Hematopoietic multipotent progenitor cell (in vitro differentiated cells): Measurements from ENCODE around the gene GNB1. TPM values are rescaled to one million over a fixed set of nuclear protein-coding genes. Genes with fewer than 3 reads are reported as not detected.
"Not testable (repeated sequence)": the region's sequence is repeated elsewhere in the genome, so short reads cannot be mapped to it uniquely, and the experiment has no call there.

Source experiments
- DNase-seq, 3 donors: peaks; one replicate each; pipeline ENCODE4 v3.0.0-alpha.2; 2011 to 2015; ENCODE audit warnings: low read depth in 2 of 3, low spot score in 2 of 3
- total RNA-seq: library from RNA; depleted of rRNA; stranded (reverse); fragments of >200 nt; gene quantifications from one replicate; pipeline ENCODE4 v1.2.3, GENCODE V29; 2012

The GNB1 gene
- total RNA-seq, 1 donor, result 106 TPM

GRCh38 chr1:1752636-1753606, 138.0 kb downstream of the GNB1 start:
- DNase-seq, result no peak

- no peak for DNase-seq
Observed at GRCh38 chr1:1752190-1752589, 138.7 kb downstream of the GNB1 start.

- DNase-seq, result not testable (repeated sequence)
Observed at GRCh38 chr1:1749941-1750340, 140.9 kb downstream of the GNB1 start.

GRCh38 chr1:1748686-1749321, 142.1 kb downstream of the GNB1 start:
- no peak for DNase-seq

- not testable (repeated sequence) for DNase-seq
Observed at GRCh38 chr1:1746566-1746909, 144.3 kb downstream of the GNB1 start.

- DNase-seq, result peak; percentile 62 to 79 (median 65)
Observed at GRCh38 chr1:1745651-1746565, 145.0 kb downstream of the GNB1 start.

GRCh38 chr1:1742529-1742928, 148.4 kb downstream of the GNB1 start:
- not testable (repeated sequence) for DNase-seq

GRCh38 chr1:1741013-1741412, 149.9 kb downstream of the GNB1 start:
- DNase-seq, result not testable (repeated sequence)

- DNase-seq, result not testable (repeated sequence)
Observed at GRCh38 chr1:1738799-1739337, 152.0 kb downstream of the GNB1 start.

GRCh38 chr1:1737675-1738590, 153.0 kb downstream of the GNB1 start:
- not testable (repeated sequence) for DNase-seq

Other genes with a start within 250 kb of the GNB1 start
- 10.0 TPM for gene CDK11B, start 232.1 kb downstream of the GNB1 start, total RNA-seq
- gene SLC35E2B, start 198.3 kb downstream of the GNB1 start, total RNA-seq, result 61.9 TPM
- gene CDK11A, start 166.7 kb downstream of the GNB1 start, total RNA-seq, result 26.9 TPM
- 25.9 TPM for gene NADK, start 112.6 kb downstream of the GNB1 start, total RNA-seq
- gene CALML6, start 24.2 kb upstream of the GNB1 start, total RNA-seq, result 0.27 TPM
- gene TMEM52, start 28.2 kb upstream of the GNB1 start, total RNA-seq, result 0.27 TPM
- gene CFAP74, start 112.7 kb upstream of the GNB1 start, total RNA-seq, result not detected
- gene GABRD, start 128.3 kb upstream of the GNB1 start, total RNA-seq, result 0.27 TPM
- gene PRKCZ, start 159.3 kb upstream of the GNB1 start, total RNA-seq, result 24.8 TPM